Hepatocyte (in vitro differentiated cells): ENCODE data around the gene REXO5. TPM values are rescaled to one million over a fixed set of nuclear protein-coding genes. Genes with fewer than 3 reads are reported as not detected.

Source experiments
- DNase-seq: peaks from one replicate; pipeline ENCODE4 v3.0.0-alpha.2; 2016; ENCODE audit warnings: low spot score
- H2AFZ ChIP-seq: fragments of 200-600 bp; sonication (generic); 2 replicates; pipeline ENCODE4 v1.6.0; 2016; ENCODE audit warnings: antibody characterized with exemption, mild to moderate bottlenecking
- H3K27ac ChIP-seq: fragments of 200-600 bp; sonication (generic); 2 replicates; pipeline ENCODE4 v1.5.1; 2016; ENCODE audit warnings: mild to moderate bottlenecking
- H3K27me3 ChIP-seq: fragments of 200-600 bp; sonication (generic); 2 replicates; pipeline ENCODE4 v1.6.1; 2016
- H3K36me3 ChIP-seq: fragments of 200-600 bp; sonication (generic); replicated peaks from 2 replicates; pipeline ENCODE4 v1.5.1; 2016; ENCODE audit warnings: low read depth; ENCODE audit not compliant: insufficient read depth
- H3K4me1 ChIP-seq: fragments of 200-600 bp; sonication (generic); 2 replicates; pipeline ENCODE4 v1.5.1; 2016; ENCODE audit warnings: mild to moderate bottlenecking, moderate library complexity; ENCODE audit not compliant: insufficient read depth
- H3K4me2 ChIP-seq: fragments of 200-600 bp; sonication (generic); 2 replicates; pipeline ENCODE4 v1.6.0; 2016
- H3K4me3 ChIP-seq: fragments of 200-600 bp; sonication (generic); 2 replicates; pipeline ENCODE4 v1.5.1; 2016; ENCODE audit warnings: mild to moderate bottlenecking
- H3K79me2 ChIP-seq: fragments of 200-600 bp; sonication (generic); 2 replicates; pipeline ENCODE4 v1.6.0; 2017; ENCODE audit warnings: mild to moderate bottlenecking
- H3K9me2 ChIP-seq: fragments of 200-600 bp; sonication (generic); replicated peaks from 2 replicates; pipeline ENCODE4 v1.6.0; 2017; ENCODE audit warnings: mild to moderate bottlenecking; ENCODE audit not compliant: insufficient read depth
- H3K9me3 ChIP-seq: fragments of 200-600 bp; sonication (generic); 2 replicates; pipeline ENCODE4 v1.5.1; 2016; ENCODE audit warnings: low read depth, mild to moderate bottlenecking
- H4K20me1 ChIP-seq: fragments of 200-600 bp; sonication (generic); 2 replicates; pipeline ENCODE4 v1.6.0; 2016; ENCODE audit warnings: mild to moderate bottlenecking; ENCODE audit not compliant: insufficient read depth, poor library complexity, severe bottlenecking
- EZH2 ChIP-seq: fragments of 200-600 bp; sonication (generic); IDR thresholded peaks from 2 replicates; pipeline ENCODE4 v1.6.1; 2016; ENCODE audit warnings: antibody characterized with exemption, mild to moderate bottlenecking, borderline replicate concordance
- EZH2phosphoT487 ChIP-seq: fragments of 200-600 bp; sonication (generic); IDR thresholded peaks from one replicate; pipeline ENCODE4 v1.6.1; 2018; ENCODE audit warnings: antibody characterized with exemption, mild to moderate bottlenecking, low read depth, moderate library complexity; ENCODE audit not compliant: unreplicated experiment, severe bottlenecking
- WGBS: methylation state at CpG from one replicate; pipeline ENCODE4 v1.1.6; 2016; ENCODE audit warnings: low lambda C conversion rate; ENCODE audit errors: missing lambda C conversion rate; 5-methylcytosine and 5-hydroxymethylcytosine counted together
- polyA plus RNA-seq: library from polyadenylated mRNA; unstranded; fragments of >200 nt; fragmentation: Nextera tagmentation; extraction: Ambion mirVana; gene quantifications from 2 replicates; pipeline ENCODE4 v1.2.1, GENCODE V29; 2016
- total RNA-seq: library from RNA; depleted of rRNA; stranded (reverse); fragments of >200 nt; gene quantifications from 2 replicates; pipeline ENCODE4 v1.2.3, GENCODE V29; 2014
- TF ChIP-seq, protein P1 (sequence below): fragments of 200-600 bp; sonication (generic); IDR thresholded peaks from 2 replicates; pipeline ENCODE4 v1.5.1; 2016; ENCODE audit warnings: antibody characterized with exemption, mild to moderate bottlenecking; ENCODE audit not compliant: poor library complexity

The REXO5 gene
- total and polyA plus RNA-seq, 2 experiments from 2014 or later = 3.5 to 3.6 TPM

GRCh38 chr16:20799599-20799998 lies 6.7 kb upstream of the REXO5 start:
- Histone ChIP-seq H3K4me1 (no peaks in the 10 kb centered on the region), H4K20me1 (no peaks in the 10 kb centered on the region), H3K36me3 (no peaks in the 10 kb centered on the region), H3K79me2 (peaks cover under 1% of the 10 kb centered on the region), H3K4me3 (no peak overlapping the region), H3K27ac (no peak overlapping the region), H3K27me3 (no peaks in the 10 kb centered on the region), H3K9me3 (no peaks in the 10 kb centered on the region), H2AFZ (no peak overlapping the region), H3K4me2 (no peak overlapping the region), H3K9me2 (no peaks in the 10 kb centered on the region)
- WGBS = 84% methylated on average over 2 of the region's 2 CpGs
- no peak for TF ChIP-seq EZH2
- TF ChIP-seq, protein P1, sequence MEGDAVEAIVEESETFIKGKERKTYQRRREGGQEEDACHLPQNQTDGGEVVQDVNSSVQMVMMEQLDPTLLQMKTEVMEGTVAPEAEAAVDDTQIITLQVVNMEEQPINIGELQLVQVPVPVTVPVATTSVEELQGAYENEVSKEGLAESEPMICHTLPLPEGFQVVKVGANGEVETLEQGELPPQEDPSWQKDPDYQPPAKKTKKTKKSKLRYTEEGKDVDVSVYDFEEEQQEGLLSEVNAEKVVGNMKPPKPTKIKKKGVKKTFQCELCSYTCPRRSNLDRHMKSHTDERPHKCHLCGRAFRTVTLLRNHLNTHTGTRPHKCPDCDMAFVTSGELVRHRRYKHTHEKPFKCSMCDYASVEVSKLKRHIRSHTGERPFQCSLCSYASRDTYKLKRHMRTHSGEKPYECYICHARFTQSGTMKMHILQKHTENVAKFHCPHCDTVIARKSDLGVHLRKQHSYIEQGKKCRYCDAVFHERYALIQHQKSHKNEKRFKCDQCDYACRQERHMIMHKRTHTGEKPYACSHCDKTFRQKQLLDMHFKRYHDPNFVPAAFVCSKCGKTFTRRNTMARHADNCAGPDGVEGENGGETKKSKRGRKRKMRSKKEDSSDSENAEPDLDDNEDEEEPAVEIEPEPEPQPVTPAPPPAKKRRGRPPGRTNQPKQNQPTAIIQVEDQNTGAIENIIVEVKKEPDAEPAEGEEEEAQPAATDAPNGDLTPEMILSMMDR = peak; percentile 60
- TF ChIP-seq EZH2phosphoT487 = no peak
- peak; percentile 39 for DNase-seq

DNA sequence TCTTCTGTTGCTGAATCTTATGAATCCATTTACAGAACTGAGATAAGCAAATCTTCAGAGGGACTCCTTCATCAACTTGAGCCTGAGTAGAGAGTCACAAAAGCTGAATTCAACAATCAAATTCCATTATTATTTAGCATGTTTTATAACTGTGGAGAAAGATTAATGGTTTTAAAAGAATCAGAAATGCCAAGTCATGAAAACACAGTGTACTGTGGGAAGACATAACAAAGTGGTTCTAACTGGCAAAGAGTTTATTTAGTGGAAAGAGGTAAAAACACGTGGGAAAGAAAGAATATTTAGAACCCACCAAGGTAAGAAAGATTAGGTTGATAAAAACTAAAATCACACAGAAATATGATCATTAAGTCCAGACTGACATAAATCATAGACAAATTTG lies 5.0 kb upstream of the REXO5 start:
- Histone ChIP-seq H3K9me3 (no peaks in the 10 kb centered on the region), H2AFZ (no peak overlapping the region), H3K27me3 (no peaks in the 10 kb centered on the region), H3K4me1 (no peaks in the 10 kb centered on the region), H3K36me3 (no peaks in the 10 kb centered on the region), H3K27ac (no peak overlapping the region), H3K4me3 (no peak overlapping the region), H3K79me2 (peaks cover 5% of the 10 kb centered on the region), H3K9me2 (no peaks in the 10 kb centered on the region), H4K20me1 (no peaks in the 10 kb centered on the region), H3K4me2 (no peak overlapping the region)
- TF ChIP-seq EZH2phosphoT487 (no peak), EZH2 (no peak)
- TF ChIP-seq, protein P1 = no peak
- no peak for DNase-seq
- 90% methylated on average over 1 of the region's 1 CpG for WGBS

- Histone ChIP-seq H3K27ac (no peak overlapping the region), H2AFZ (no peak overlapping the region), H3K4me2 (no peak overlapping the region), H3K27me3 (no peaks in the 10 kb centered on the region), H3K9me2 (no peaks in the 10 kb centered on the region), H3K9me3 (no peaks in the 10 kb centered on the region), H3K4me1 (no peaks in the 10 kb centered on the region), H4K20me1 (no peaks in the 10 kb centered on the region), H3K4me3 (no peak overlapping the region), H3K36me3 (no peaks in the 10 kb centered on the region), H3K79me2 (peaks cover 5% of the 10 kb centered on the region)
- 86% methylated on average over 2 of the region's 2 CpGs for WGBS
- no peak for DNase-seq
- TF ChIP-seq EZH2 (no peak), EZH2phosphoT487 (no peak)
- TF ChIP-seq, protein P1 = no peak
These were observed 3.2 kb upstream of the REXO5 start for GRCh38 chr16:20803192-20803560.
